ENCODE data around the gene SACS. TPM values are rescaled to one million over a fixed set of nuclear protein-coding genes. Genes with fewer than 3 reads are reported as not detected.

The SACS gene
- total RNA-seq, 4 donors from 2014 or later: 4.4 to 7.6 (median 5.5) TPM

- H3K36me3 ChIP-seq: peaks cover 0 to 8% (median 1%) of the 10 kb centered on the region in 4 donors
- H3K9me3 ChIP-seq: no peaks in the 10 kb centered on the region
- no peak for TF ChIP-seq CTCF (IDR thresholded peaks at IDR 0.05)
- TF ChIP-seq EP300 (IDR thresholded peaks at IDR 0.05; ENCODE audit: low read depth): no peak
- TF ChIP-seq POLR2A (IDR thresholded peaks at IDR 0.05): no peak
- no peak for TF ChIP-seq POLR2AphosphoS5 (IDR thresholded peaks at IDR 0.05)
- H3K4me3 ChIP-seq: no peak overlapping the region
- no peaks in the 10 kb centered on the region for H3K27me3 ChIP-seq
- H3K27ac ChIP-seq: no peak overlapping the region
- WGBS, 2 donors (ENCODE audit: low coverage in 1 of 2): 79% methylated on average over 2 of the region's 2 CpGs; no CpG with 5 or more reads in 1 of the 2 donors
- no peaks in the 10 kb centered on the region for H3K4me1 ChIP-seq
- intact Hi-C loops (cut with DNase I; ENCODE audit: low total_unique reads): no loop called here
- in situ Hi-C loops (cut with MboI; ENCODE audit: low pct_ligation_motif_present in 1 of 4, low pct_unique_long_range_greater_than_20kb in 1 of 4, low sequenced_read_pairs in 3 of 4): no loop called here
- DNase-seq: no peak
Measured at GRCh38 chr13:23356368-23356767, 77.1 kb downstream of the SACS start.

GRCh38 chr13:23354520-23354919 is 79.0 kb downstream of the SACS start:
- intact Hi-C loops (cut with DNase I; ENCODE audit: low total_unique reads) (no loop called here), in situ Hi-C loops (cut with MboI; ENCODE audit: low pct_ligation_motif_present in 1 of 4, low pct_unique_long_range_greater_than_20kb in 1 of 4, low sequenced_read_pairs in 3 of 4) (no loop called here)
- peaks cover 0 to 8% (median 1%) of the 10 kb centered on the region in 4 donors for H3K36me3 ChIP-seq
- 47 to 83% methylated on average over 5 of the region's 5 CpGs for WGBS, 2 donors (ENCODE audit: low coverage in 1 of 2)
- no peaks in the 10 kb centered on the region for H3K4me1 ChIP-seq
- H3K9me3 ChIP-seq: no peaks in the 10 kb centered on the region
- H3K27ac ChIP-seq: no peak overlapping the region
- TF ChIP-seq POLR2AphosphoS5 (IDR thresholded peaks at IDR 0.05) (no peak), CTCF (IDR thresholded peaks at IDR 0.05) (no peak), POLR2A (IDR thresholded peaks at IDR 0.05) (no peak), EP300 (IDR thresholded peaks at IDR 0.05; ENCODE audit: low read depth) (no peak)
- H3K27me3 ChIP-seq: no peaks in the 10 kb centered on the region
- H3K4me3 ChIP-seq: no peak overlapping the region
- DNase-seq: no peak

GRCh38 chr13:23352161-23352560 is 81.3 kb downstream of the SACS start:
- in situ Hi-C loops (cut with MboI; ENCODE audit: low pct_ligation_motif_present in 1 of 4, low pct_unique_long_range_greater_than_20kb in 1 of 4, low sequenced_read_pairs in 3 of 4) (no loop called here), intact Hi-C loops (cut with DNase I; ENCODE audit: low total_unique reads) (no loop called here)

GRCh38 chr13:23350009-23350408 is 83.5 kb downstream of the SACS start:
- no peak for DNase-seq
- Histone ChIP-seq H3K27me3 (no peaks in the 10 kb centered on the region), H3K4me1 (no peaks in the 10 kb centered on the region), H3K4me3 (no peak overlapping the region), H3K27ac (no peak overlapping the region), H3K36me3 (no peaks in the 10 kb centered on the region), H3K9me3 (no peaks in the 10 kb centered on the region)
- intact Hi-C loops (cut with DNase I; ENCODE audit: low total_unique reads) (no loop called here), in situ Hi-C loops (cut with MboI; ENCODE audit: low pct_ligation_motif_present in 1 of 4, low pct_unique_long_range_greater_than_20kb in 1 of 4, low sequenced_read_pairs in 3 of 4) (no loop called here)
- no peak for TF ChIP-seq POLR2AphosphoS5 (IDR thresholded peaks at IDR 0.05)
- no peak for TF ChIP-seq EP300 (IDR thresholded peaks at IDR 0.05; ENCODE audit: low read depth)
- WGBS, 2 donors (ENCODE audit: low coverage in 1 of 2): 81 to 89% methylated on average over 3 of the region's 3 CpGs

More at GRCh38 chr13:23352161-23352560, 81.3 kb downstream of the SACS start:
- H3K27ac ChIP-seq: no peak overlapping the region
- H3K9me3 ChIP-seq: no peaks in the 10 kb centered on the region
- no peak overlapping the region for H3K4me3 ChIP-seq
- WGBS, 2 donors (ENCODE audit: low coverage in 1 of 2): 69 to 78% methylated on average over 4 of the region's 4 CpGs
- H3K4me1 ChIP-seq: no peaks in the 10 kb centered on the region
- no peaks in the 10 kb centered on the region for H3K27me3 ChIP-seq
- H3K36me3 ChIP-seq: peaks cover 0 to 8% (median 0%) of the 10 kb centered on the region in 4 donors
- TF ChIP-seq CTCF (IDR thresholded peaks at IDR 0.05) (no peak), POLR2A (IDR thresholded peaks at IDR 0.05) (no peak), EP300 (IDR thresholded peaks at IDR 0.05; ENCODE audit: low read depth) (no peak), POLR2AphosphoS5 (IDR thresholded peaks at IDR 0.05) (no peak)
- DNase-seq: no peak
